Sigmoid colon (tissue), 4 donors: ENCODE data around the gene HAS3.

Source experiments
- CTCF ChIP-seq, 4 experiments: fragments of 450-650 bp in 3 of 4; fragments of 200-600 bp in 1 of 4; IDR thresholded peaks; one replicate each; pipeline ENCODE4 v1.5.1; 2016 to 2019; ENCODE audit warnings: antibody characterized with exemption in 4 of 4, mild to moderate bottlenecking in 3 of 4, moderate library complexity in 2 of 4
- EP300 ChIP-seq, 4 donors: sonication (generic); formaldehyde crosslinking; IDR thresholded peaks; one replicate each; pipeline ENCODE4 v1.6.1; 2017; ENCODE audit warnings: antibody characterized with exemption in 4 of 4

GRCh38 chr16:69108064-69108904 lies 2.8 kb downstream of the HAS3 start:
- TF ChIP-seq CTCF (IDR thresholded peaks at IDR 0.05) (no peak), EP300 (IDR thresholded peaks at IDR 0.05) (no peak)
